ENCODE results near the gene GPR32.

The GPR32 gene

DNA sequence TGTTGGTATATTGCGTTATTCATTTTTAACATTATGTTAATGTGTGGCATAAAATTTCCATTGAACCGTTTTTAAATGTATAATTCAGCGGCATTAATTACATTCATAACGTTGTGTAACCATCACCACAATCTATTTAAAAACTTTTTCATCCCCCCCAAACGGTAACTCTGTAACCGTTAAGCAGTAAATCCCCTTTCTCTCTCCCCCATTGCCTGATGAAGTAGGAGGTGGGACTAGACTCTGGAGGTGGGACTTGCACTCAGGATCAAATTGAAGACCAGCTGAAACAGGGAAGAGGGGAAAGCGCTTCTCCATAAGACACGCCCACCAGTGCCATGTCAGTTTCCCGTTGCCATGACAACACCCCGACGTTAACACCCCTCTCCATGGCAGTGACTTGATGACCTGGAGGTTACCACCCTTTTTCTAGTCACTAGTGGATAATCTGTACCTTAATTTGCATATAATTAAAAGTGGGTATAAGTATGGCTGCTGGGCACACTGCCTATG, 30.3 kb upstream of the GPR32 start:
- H2BK5ac ChIP-seq (ENCODE audit: low read depth, low read length, poor library complexity, severe bottlenecking) = no peak overlapping the region
- H3K4me1 ChIP-seq (ENCODE audit: control insufficient read depth, insufficient read depth, low read depth, low read length) = no peaks in the 10 kb centered on the region
- no peak overlapping the region for H3K18ac ChIP-seq (ENCODE audit: low read depth in 1 of 2, low read length in 2 of 2)
- no peak overlapping the region for H2BK120ac ChIP-seq (ENCODE audit: low read depth, low read length)
- H3K9ac ChIP-seq (ENCODE audit: low read length) = no peak overlapping the region
- no peak overlapping the region for H4K91ac ChIP-seq (ENCODE audit: low read length)
- no peaks in the 10 kb centered on the region for H3K79me1 ChIP-seq (replicated peaks; ENCODE audit: low read length, poor library complexity, severe bottlenecking)
- DNase-seq = no peak
- no peak overlapping the region for H3K14ac ChIP-seq (ENCODE audit: low read length in 2 of 2)
- H3K23ac ChIP-seq (ENCODE audit: low read length in 2 of 2) = no peak overlapping the region
- 60% methylated on average over 1 of the region's 11 CpGs for WGBS
- H3K4ac ChIP-seq (ENCODE audit: low read depth in 1 of 2, low read length in 2 of 2) = no peak overlapping the region
- H2BK12ac ChIP-seq (ENCODE audit: low read length in 2 of 2) = no peak overlapping the region
- no peaks in the 10 kb centered on the region for H3K36me3 ChIP-seq (ENCODE audit: control insufficient read depth in 1 of 2, insufficient read depth in 2 of 2, low read depth in 1 of 2, low read length in 2 of 2)
- H3K4me2 ChIP-seq (ENCODE audit: low read length, poor library complexity, severe bottlenecking) = no peak overlapping the region
- no peaks in the 10 kb centered on the region for H3K9me3 ChIP-seq (ENCODE audit: control insufficient read depth, low read length)
- H2AK5ac ChIP-seq (ENCODE audit: low read length, severe bottlenecking) = no peak overlapping the region
- H3K4me3 ChIP-seq (ENCODE audit: insufficient read depth in 1 of 2, low read depth in 1 of 2, low read length in 2 of 2) = no peak overlapping the region
- peaks cover 0 to 58% of the 10 kb centered on the region in 2 experiments for H3K27me3 ChIP-seq (ENCODE audit: control insufficient read depth in 1 of 2, insufficient read depth in 1 of 2, low read length in 2 of 2)
- no peak overlapping the region for H4K8ac ChIP-seq (ENCODE audit: low read length)
- no peak overlapping the region for H2BK15ac ChIP-seq (ENCODE audit: low read depth, poor library complexity, severe bottlenecking)
- no peak overlapping the region for H2AFZ ChIP-seq (ENCODE audit: low read depth, low read length)
- no peak overlapping the region for H3K27ac ChIP-seq (ENCODE audit: low read length, poor library complexity, severe bottlenecking)

DNA sequence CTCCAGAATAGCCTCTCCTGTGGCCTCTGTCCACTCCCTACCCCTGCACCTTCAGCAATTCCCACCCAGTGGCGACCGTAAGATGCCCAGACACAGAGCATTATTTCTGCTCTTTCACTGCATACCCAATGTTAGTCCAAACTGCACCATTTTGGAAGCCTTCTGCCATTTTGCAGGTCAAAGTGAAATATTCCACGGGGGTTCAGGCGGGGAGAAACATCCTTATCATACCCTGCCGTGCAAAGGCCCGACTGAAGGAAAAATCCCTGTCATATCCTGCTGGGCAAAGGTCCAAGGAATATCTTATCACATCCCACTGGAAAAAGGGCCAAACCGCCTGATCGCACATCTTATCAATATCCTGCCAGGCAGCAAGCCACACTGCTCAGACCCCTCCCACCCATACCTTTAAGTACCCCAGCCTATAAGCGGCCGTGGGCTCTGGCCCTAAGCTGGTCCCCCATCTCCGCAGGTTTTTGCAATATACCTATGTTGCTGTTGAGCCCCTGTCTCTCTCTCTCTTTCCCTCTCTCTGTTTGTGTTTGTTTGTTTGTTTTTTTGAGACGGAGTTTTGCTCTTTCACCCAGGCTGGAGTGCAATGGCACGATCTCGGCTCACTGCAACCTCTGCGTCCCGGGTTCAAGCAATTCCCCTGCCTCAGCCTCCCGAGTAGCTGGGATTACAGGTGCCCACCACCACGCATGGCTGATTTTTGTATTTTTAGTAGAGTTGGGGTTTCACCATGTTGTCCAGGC, 28.9 kb upstream of the GPR32 start:
- Histone ChIP-seq H3K36me3 (ENCODE audit: control insufficient read depth in 1 of 2, insufficient read depth in 2 of 2, low read depth in 1 of 2, low read length in 2 of 2) (no peaks in the 10 kb centered on the region), H2BK12ac (ENCODE audit: low read length in 2 of 2) (no peak overlapping the region), H2BK5ac (ENCODE audit: low read depth, low read length, poor library complexity, severe bottlenecking) (no peak overlapping the region), H3K9ac (ENCODE audit: low read length) (no peak overlapping the region), H4K91ac (ENCODE audit: low read length) (no peak overlapping the region), H3K4me3 (ENCODE audit: insufficient read depth in 1 of 2, low read depth in 1 of 2, low read length in 2 of 2) (no peak overlapping the region), H2AK5ac (ENCODE audit: low read length, severe bottlenecking) (no peak overlapping the region), H3K23ac (ENCODE audit: low read length in 2 of 2) (no peak overlapping the region), H3K27ac (ENCODE audit: low read length, poor library complexity, severe bottlenecking) (no peak overlapping the region), H3K4me2 (ENCODE audit: low read length, poor library complexity, severe bottlenecking) (no peak overlapping the region), H3K14ac (ENCODE audit: low read length in 2 of 2) (no peak overlapping the region), H3K4ac (ENCODE audit: low read depth in 1 of 2, low read length in 2 of 2) (no peak overlapping the region), H4K8ac (ENCODE audit: low read length) (no peak overlapping the region), H2BK15ac (ENCODE audit: low read depth, poor library complexity, severe bottlenecking) (no peak overlapping the region), H3K4me1 (ENCODE audit: control insufficient read depth, insufficient read depth, low read depth, low read length) (no peaks in the 10 kb centered on the region), H3K79me1 (replicated peaks; ENCODE audit: low read length, poor library complexity, severe bottlenecking) (no peaks in the 10 kb centered on the region), H3K9me3 (ENCODE audit: control insufficient read depth, low read length) (no peaks in the 10 kb centered on the region), H3K18ac (ENCODE audit: low read depth in 1 of 2, low read length in 2 of 2) (no peak overlapping the region), H2BK120ac (ENCODE audit: low read depth, low read length) (no peak overlapping the region), H3K27me3 (ENCODE audit: control insufficient read depth in 1 of 2, insufficient read depth in 1 of 2, low read length in 2 of 2) (peaks cover 0 to 47% of the 10 kb centered on the region in 2 experiments), H2AFZ (ENCODE audit: low read depth, low read length) (no peak overlapping the region)
- 78% methylated on average over 17 of the region's 18 CpGs for WGBS
- no peak for DNase-seq

DNA sequence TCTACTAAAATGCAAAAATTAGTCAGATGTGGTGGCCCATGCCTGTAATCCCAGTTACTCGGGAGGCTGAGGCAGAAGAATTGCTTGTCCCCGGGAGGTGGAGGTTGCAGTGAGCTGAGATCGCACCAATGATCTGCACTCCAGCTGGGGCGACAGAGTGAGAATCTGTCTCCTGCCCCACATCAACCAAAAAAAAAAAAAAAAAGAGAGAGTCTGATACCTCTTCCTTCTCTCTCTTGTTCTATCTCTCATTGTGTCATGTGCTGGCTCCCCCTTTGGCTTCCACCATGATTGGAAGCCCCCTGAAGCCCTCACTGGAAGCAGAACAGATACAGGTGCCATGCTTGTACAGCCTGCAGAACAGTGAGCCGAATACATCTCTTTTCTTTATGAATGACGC, 26.7 kb upstream of the GPR32 start:
- Histone ChIP-seq H3K79me1 (replicated peaks; ENCODE audit: low read length, poor library complexity, severe bottlenecking) (no peaks in the 10 kb centered on the region), H3K9ac (ENCODE audit: low read length) (no peak overlapping the region), H3K18ac (ENCODE audit: low read depth in 1 of 2, low read length in 2 of 2) (no peak overlapping the region)

DNA sequence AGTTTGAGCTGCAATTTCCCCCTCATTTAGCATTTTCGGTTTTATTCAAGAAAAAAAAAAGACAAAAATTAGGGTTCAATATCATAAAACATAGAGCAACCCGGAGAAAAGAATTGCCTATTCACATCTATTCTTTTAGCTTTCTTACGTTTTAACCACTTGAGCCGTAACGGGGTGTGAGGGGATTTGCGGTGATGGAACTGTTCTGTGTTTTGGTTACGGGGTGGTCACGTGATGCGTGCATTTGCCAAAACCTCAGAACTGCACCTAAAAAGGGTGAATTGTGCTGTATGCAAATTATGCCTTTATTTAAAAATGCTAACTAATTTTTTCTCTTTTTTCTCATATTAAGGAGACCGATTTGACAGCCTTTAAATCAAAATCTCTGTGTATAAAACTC, 25.0 kb upstream of the GPR32 start:
- no peak for DNase-seq
- no peak overlapping the region for H3K4me3 ChIP-seq (ENCODE audit: insufficient read depth in 1 of 2, low read depth in 1 of 2, low read length in 2 of 2)
- peaks cover 0 to 20% of the 10 kb centered on the region in 2 experiments for H3K27me3 ChIP-seq (ENCODE audit: control insufficient read depth in 1 of 2, insufficient read depth in 1 of 2, low read length in 2 of 2)
- no peak overlapping the region for H2BK15ac ChIP-seq (ENCODE audit: low read depth, poor library complexity, severe bottlenecking)
- 22% methylated on average over 1 of the region's 10 CpGs for WGBS
- H3K27ac ChIP-seq (ENCODE audit: low read length, poor library complexity, severe bottlenecking) = no peak overlapping the region
- no peak overlapping the region for H3K14ac ChIP-seq (ENCODE audit: low read length in 2 of 2)
- no peaks in the 10 kb centered on the region for H3K9me3 ChIP-seq (ENCODE audit: control insufficient read depth, low read length)
- H2BK12ac ChIP-seq (ENCODE audit: low read length in 2 of 2) = no peak overlapping the region
- no peak overlapping the region for H2AK5ac ChIP-seq (ENCODE audit: low read length, severe bottlenecking)
- no peak overlapping the region for H3K4ac ChIP-seq (ENCODE audit: low read depth in 1 of 2, low read length in 2 of 2)
- H3K9ac ChIP-seq (ENCODE audit: low read length) = no peak overlapping the region
- H4K8ac ChIP-seq (ENCODE audit: low read length) = no peak overlapping the region
- no peak overlapping the region for H3K23ac ChIP-seq (ENCODE audit: low read length in 2 of 2)
- H2BK5ac ChIP-seq (ENCODE audit: low read depth, low read length, poor library complexity, severe bottlenecking) = no peak overlapping the region
- H3K4me1 ChIP-seq (ENCODE audit: control insufficient read depth, insufficient read depth, low read depth, low read length) = no peaks in the 10 kb centered on the region
- no peak overlapping the region for H4K91ac ChIP-seq (ENCODE audit: low read length)
- H2BK120ac ChIP-seq (ENCODE audit: low read depth, low read length) = no peak overlapping the region
- H2AFZ ChIP-seq (ENCODE audit: low read depth, low read length) = no peak overlapping the region
- no peak overlapping the region for H3K4me2 ChIP-seq (ENCODE audit: low read length, poor library complexity, severe bottlenecking)
- H3K79me1 ChIP-seq (replicated peaks; ENCODE audit: low read length, poor library complexity, severe bottlenecking) = no peaks in the 10 kb centered on the region
- no peak overlapping the region for H3K18ac ChIP-seq (ENCODE audit: low read depth in 1 of 2, low read length in 2 of 2)
- H3K36me3 ChIP-seq (ENCODE audit: control insufficient read depth in 1 of 2, insufficient read depth in 2 of 2, low read depth in 1 of 2, low read length in 2 of 2) = no peaks in the 10 kb centered on the region

More for the DNA sequence above, 26.7 kb upstream of the GPR32 start:
- Histone ChIP-seq H3K4ac (ENCODE audit: low read depth in 1 of 2, low read length in 2 of 2) (no peak overlapping the region), H3K27me3 (ENCODE audit: control insufficient read depth in 1 of 2, insufficient read depth in 1 of 2, low read length in 2 of 2) (peaks cover 0 to 32% of the 10 kb centered on the region in 2 experiments), H2AK5ac (ENCODE audit: low read length, severe bottlenecking) (no peak overlapping the region), H2BK5ac (ENCODE audit: low read depth, low read length, poor library complexity, severe bottlenecking) (no peak overlapping the region), H2BK120ac (ENCODE audit: low read depth, low read length) (no peak overlapping the region), H3K4me2 (ENCODE audit: low read length, poor library complexity, severe bottlenecking) (no peak overlapping the region), H3K27ac (ENCODE audit: low read length, poor library complexity, severe bottlenecking) (no peak overlapping the region), H3K36me3 (ENCODE audit: control insufficient read depth in 1 of 2, insufficient read depth in 2 of 2, low read depth in 1 of 2, low read length in 2 of 2) (no peaks in the 10 kb centered on the region), H2BK12ac (ENCODE audit: low read length in 2 of 2) (no peak overlapping the region), H3K4me3 (ENCODE audit: insufficient read depth in 1 of 2, low read depth in 1 of 2, low read length in 2 of 2) (no peak overlapping the region), H3K4me1 (ENCODE audit: control insufficient read depth, insufficient read depth, low read depth, low read length) (no peaks in the 10 kb centered on the region), H2AFZ (ENCODE audit: low read depth, low read length) (no peak overlapping the region), H3K9me3 (ENCODE audit: control insufficient read depth, low read length) (no peaks in the 10 kb centered on the region), H3K14ac (ENCODE audit: low read length in 2 of 2) (no peak overlapping the region), H4K91ac (ENCODE audit: low read length) (no peak overlapping the region), H3K23ac (ENCODE audit: low read length in 2 of 2) (no peak overlapping the region), H4K8ac (ENCODE audit: low read length) (no peak overlapping the region), H2BK15ac (ENCODE audit: low read depth, poor library complexity, severe bottlenecking) (no peak overlapping the region)
- 75% methylated on average over 6 of the region's 6 CpGs for WGBS
- DNase-seq = no peak

Data from mesenchymal stem cell (in vitro differentiated cells and primary cell).